Activated CD4-positive, alpha-beta T cell treated with anti-CD3 and anti-CD28 coated beads, Interleukin-2, amount 50 U/mL, for 24 hours (primary cell): ENCODE data around the gene MAP2K5.
A peak's percentile ranks its signal among the peaks of the same experiment; 100 is the strongest.

Experiments
- DNase-seq, 2 donors: peaks; one replicate each; pipeline ENCODE4 v3.0.0-alpha.2; 2020; ENCODE audit warnings: low read depth in 1 of 2, low spot score in 1 of 2

The MAP2K5 gene

GRCh38 chr15:67521029-67521782 is 21.3 kb upstream of the MAP2K5 start, which contains the start of gene C15orf61:
TSS of gene C15orf61 (plus strand) at chr15:67521131. CDS start at chr15:67521249, 118 bp downstream.
- DNase-seq, result peak; percentile 67 to 75

- DNase-seq, result no peak
Measured at GRCh38 chr15:67521783-67522568, 20.5 kb upstream of the MAP2K5 start.

- no peak for DNase-seq
Measured at GRCh38 chr15:67523330-67523729, 19.2 kb upstream of the MAP2K5 start.

GRCh38 chr15:67524235-67524634 is 18.3 kb upstream of the MAP2K5 start:
- DNase-seq, result no peak

GRCh38 chr15:67528513-67528912 is 14.0 kb upstream of the MAP2K5 start:
- no peak for DNase-seq

- DNase-seq, result no peak
Measured at GRCh38 chr15:67531379-67531914, 11.1 kb upstream of the MAP2K5 start.

GRCh38 chr15:67533873-67534272 is 8.6 kb upstream of the MAP2K5 start:
- DNase-seq, result no peak

- DNase-seq, result no peak
Measured at GRCh38 chr15:67534360-67534759, 8.1 kb upstream of the MAP2K5 start.

GRCh38 chr15:67537771-67538170 is 4.7 kb upstream of the MAP2K5 start:
- no peak for DNase-seq

GRCh38 chr15:67543348-67543718 is 830 bp downstream of the MAP2K5 start:
- DNase-seq, result no peak

- DNase-seq, result no peak
Measured at GRCh38 chr15:67544475-67544874, 2.0 kb downstream of the MAP2K5 start.

GRCh38 chr15:67545864-67546263 is 3.4 kb downstream of the MAP2K5 start:
- DNase-seq, result no peak

- DNase-seq, result no peak
Measured at GRCh38 chr15:67547064-67547463, 4.6 kb downstream of the MAP2K5 start.

- DNase-seq, result no peak
Measured at GRCh38 chr15:67547836-67548235, 5.3 kb downstream of the MAP2K5 start.

GRCh38 chr15:67548236-67548852 is 5.8 kb downstream of the MAP2K5 start:
- no peak for DNase-seq

GRCh38 chr15:67548862-67549651 is 6.6 kb downstream of the MAP2K5 start:
- DNase-seq, result no peak

GRCh38 chr15:67549736-67550135 is 7.2 kb downstream of the MAP2K5 start:
- no peak for DNase-seq

GRCh38 chr15:67550522-67550921 is 8.0 kb downstream of the MAP2K5 start:
- no peak for DNase-seq

- DNase-seq, result no peak
Measured at GRCh38 chr15:67551207-67551743, 8.8 kb downstream of the MAP2K5 start.

GRCh38 chr15:67554580-67554979 is 12.1 kb downstream of the MAP2K5 start:
- no peak for DNase-seq
